ENCODE data around the gene MGAT5B.

Gene MGAT5B

DNA sequence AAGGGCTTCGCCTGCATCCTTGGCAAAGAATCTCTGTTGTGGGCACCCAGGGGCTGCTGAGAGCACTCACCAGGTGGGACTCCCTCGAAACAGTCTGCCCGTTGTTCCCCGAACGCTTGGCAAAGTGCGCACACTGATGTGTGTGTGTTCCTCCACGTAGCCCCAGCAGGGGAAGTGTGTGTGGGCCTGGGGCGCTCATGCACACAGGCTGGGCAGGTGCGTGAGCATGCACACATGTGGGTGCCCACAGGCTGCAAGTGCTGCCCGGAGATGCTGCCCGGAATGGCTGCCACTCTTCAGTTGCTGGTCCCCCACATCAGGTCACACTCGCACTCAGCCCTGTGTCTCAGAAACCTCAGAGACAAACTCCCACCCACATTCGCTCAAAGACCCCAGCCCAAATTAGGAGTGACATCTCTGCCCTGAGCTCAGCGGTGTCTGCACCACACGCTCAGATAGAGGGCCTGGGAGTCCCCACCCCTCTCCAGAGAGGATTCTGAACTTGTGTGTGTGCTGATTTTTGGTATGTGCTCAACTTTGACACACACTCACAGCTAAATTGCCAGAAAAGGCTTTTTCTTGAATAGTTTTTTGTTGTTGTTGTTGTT lies 119.4 kb downstream of the MGAT5B start:
- DNase-seq: peak; percentile 59

DNA sequence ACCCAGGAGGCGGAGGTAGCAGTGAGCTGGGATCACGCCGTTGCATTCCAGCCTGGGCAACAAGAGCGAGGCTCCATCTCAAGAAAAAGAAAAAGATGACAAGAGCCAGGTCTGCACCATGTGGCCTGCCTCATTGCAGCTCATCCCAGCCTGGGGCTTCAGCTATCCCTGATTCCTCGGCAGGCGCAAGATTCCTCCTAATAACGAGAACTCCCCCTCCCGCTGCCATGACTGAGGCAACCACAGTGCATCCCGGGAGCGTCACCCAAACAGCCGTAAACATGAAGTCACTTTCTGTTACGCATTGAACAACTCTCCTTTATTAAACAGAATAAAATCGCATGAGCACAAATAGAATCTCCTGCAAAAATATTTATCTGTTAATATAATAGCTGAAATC lies 120.6 kb downstream of the MGAT5B start:
- no peak for DNase-seq

DNA sequence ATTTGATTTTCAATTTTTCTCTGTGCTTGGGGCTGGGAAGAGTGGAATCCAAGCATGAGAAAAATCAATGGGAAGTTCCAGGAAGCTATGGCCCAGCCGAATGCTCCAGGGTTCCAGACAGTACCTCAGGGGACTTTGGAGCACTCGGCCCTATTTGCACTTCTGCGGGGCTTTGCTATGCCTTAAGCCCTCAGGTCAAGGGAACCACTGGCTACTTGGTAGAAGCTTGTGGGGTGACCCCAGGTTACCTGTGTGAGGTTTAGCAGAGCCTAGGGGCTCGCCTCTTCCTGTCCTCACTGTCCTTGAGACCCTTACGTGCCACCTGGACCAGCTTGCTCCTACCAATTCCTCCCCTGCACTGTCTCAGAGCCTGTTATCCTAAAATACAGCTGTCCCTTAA lies 121.3 kb downstream of the MGAT5B start:
- no peak for DNase-seq

DNA sequence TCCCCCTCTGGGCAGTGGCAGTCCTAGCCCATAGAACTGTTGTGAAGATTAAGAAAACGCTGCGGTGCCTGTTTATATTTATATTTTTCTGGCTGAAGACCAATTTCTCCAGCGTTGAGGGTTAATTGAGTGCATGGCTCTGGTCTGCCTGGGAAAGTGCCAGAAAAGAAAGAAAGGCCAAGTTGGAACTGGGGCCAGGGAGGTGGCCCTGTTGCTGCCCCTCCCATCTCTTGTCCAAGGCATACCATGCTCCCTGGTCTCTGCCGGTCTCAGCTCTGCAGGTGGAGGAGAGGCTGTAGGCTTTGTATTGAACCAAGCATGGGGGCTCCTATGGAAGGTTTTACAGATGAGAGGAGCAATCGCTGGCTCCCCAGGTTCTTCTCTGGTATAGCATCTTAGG lies 124.7 kb downstream of the MGAT5B start:
- DNase-seq: no peak

DNA sequence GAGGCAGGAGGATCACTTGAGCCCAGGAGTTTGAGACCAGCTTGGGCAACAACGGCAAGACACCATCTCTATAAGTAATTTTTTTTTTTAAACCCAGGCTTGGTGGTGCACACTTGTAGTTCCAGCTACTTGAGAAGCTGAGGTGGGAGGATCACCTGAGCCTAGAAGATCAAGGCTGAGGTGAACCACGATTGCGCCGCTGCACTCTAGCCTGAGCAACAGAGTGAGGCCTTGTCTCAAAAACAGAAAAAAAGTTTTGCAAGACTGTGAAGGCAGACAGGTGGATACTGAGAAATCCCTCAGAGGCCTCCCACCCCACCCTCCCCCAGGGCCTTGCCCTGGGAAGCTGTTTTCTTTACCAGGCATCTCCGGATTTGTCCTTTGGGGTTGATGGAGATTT lies 125.4 kb downstream of the MGAT5B start:
- no peak for DNase-seq

DNA sequence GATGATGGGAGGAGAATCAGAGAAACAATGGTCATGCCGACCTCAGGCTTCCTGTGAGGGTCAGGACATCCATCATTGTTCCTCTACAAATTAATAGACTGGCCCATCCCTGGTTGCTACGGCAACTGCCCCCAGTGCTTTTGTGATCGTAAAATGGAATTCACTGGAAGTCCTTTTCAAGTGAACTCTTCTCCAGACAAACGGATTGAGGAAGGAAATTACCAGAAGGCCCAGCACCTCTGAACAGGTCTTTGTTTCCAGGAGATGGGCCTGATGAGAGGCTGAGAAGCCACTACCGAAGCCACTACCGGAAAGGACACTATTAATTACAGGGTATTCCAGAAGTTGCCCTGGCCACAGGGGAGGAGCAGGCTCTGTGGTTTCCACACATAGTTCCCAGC lies 126.0 kb downstream of the MGAT5B start:
- DNase-seq: peak; percentile 64

DNA sequence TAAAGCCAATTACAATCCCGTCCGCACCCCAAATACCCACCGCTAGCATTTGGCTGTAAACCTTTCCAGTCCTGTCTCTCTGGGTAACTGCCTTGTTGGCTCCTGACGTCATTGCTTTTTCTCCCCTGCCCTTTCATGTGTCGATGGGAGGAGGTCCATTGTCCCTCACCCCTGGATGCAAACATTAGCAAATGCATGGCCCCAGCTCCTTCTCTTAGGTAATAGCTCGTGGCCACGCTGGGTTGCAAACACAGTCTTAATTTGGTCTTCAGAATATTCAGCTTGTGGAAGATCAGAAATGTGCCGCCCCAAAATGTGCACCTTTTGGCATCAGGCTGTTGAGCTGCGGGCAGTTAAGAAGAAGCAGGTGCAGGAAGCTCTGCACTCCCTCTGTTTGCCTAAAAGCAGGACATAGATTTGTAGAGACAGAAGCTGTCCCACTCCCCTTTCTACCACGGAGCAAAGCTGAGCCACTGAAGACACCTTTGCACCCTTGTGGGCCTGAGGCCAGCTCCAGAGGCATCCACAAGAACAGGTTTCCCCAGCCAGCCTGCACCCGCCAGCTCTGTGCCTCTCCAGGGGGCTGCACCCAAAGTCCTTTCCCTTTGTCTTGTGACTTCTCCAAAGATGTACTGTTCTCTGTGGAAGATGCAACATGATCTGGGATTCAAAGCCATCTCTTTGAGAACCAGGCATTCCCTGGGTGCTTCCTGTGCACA lies 127.3 kb downstream of the MGAT5B start:
- no peak for DNase-seq

DNA sequence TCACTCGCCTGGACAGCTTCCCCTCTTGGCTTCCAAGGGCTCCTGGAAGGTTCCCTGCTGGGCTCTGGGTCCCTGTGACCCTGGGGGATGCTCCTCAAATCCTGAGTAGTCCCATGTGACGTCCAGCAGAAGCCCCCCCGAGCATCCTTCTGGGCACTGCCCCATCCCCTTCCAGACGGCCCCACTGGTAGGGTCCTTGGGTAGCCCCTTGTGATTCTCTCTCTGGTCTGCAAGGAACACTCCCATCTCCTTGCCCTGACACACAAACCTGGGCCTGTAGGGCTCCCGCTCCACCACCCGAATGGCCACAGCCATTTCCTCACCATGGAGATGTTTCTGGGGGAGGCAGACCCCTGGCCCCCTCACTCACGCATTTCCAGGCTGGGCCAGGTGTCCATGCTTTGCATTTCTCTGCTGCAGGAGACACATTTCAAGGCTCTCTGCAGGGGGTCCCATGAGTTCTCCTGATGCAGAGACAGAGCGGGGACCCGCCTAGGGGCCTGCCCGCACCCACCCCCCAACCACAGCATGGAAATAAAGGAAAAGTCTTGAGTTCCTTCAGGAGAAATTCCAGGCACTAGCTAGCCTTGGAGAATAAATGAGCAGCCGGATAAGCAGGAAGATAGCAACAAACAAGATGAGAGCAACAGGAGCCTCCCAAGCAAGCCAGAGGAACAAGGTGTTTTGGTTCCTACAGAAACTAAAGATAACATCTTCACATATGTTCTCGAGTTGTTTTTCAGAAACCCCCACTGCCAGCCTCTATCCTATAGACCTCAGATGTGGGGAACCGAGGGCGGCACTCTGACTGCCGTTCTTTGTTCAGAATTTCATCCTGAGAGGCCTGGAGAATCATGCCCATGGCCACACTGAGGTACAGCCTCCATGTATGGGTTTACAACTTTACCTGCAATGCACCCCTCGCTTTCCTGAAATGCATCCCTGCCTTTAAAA lies 128.8 kb downstream of the MGAT5B start:
- no peak for DNase-seq

DNA sequence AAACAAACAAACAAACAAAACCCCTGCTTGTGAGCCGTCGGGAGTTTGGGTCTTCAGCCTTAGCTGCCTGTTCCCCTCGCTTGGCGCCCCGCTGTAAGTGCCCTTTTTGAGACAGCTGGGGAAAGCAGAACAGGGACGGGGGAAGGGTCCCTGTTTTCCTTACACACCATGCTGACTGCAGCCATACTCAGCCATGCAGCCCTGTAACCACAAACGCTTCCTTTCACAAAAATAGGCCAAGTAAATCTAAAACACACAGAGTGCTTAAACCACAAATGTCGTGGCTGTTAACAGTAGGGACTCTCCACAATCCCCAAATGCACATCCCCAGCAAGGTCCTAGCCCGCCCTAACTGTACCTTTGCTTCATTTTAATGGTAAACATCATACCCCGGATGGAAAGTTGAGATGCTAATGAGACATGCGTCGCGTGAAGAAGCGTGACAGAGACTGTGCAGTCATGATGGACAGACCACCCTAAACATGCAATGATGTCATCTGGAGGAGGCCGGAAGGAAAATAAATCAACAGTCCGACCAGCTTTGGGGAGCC lies 129.9 kb downstream of the MGAT5B start:
- no peak for DNase-seq

DNA sequence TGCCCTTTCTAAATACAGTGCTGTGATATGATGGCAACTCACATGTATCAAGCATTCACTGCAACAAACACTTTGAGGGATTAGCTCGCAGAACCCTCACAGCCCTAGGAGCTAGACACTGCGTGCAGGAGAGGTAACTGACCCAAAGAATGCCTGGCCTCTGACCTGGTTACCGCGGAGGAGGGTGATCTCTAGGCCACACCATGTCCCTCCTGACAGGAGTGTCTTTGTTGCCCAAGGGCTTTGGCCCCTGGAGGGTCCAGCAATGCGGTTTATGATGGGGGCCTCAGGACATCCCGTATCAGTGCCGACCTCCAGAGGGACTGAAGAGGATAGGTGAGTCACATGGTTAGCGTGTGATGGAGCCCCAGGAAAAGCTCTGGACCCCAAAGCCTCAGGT lies 130.6 kb downstream of the MGAT5B start:
- no peak for DNase-seq
